A549 treated with DMSO at 1 μM for 4 hours (cell line): ENCODE data around the gene STAU1. TPM values are rescaled to one million over a fixed set of nuclear protein-coding genes. Genes with fewer than 3 reads are reported as not detected.

ENCODE experiments used
- total RNA-seq: library from RNA; stranded (reverse); fragments of 200-300 nt; extraction: Qiagen RNA extraction; gene quantifications from 5 replicates; pipeline ENCODE4 v1.2.3, GENCODE V29; 2022; ENCODE audit warnings: low read depth

Gene STAU1, protein sequence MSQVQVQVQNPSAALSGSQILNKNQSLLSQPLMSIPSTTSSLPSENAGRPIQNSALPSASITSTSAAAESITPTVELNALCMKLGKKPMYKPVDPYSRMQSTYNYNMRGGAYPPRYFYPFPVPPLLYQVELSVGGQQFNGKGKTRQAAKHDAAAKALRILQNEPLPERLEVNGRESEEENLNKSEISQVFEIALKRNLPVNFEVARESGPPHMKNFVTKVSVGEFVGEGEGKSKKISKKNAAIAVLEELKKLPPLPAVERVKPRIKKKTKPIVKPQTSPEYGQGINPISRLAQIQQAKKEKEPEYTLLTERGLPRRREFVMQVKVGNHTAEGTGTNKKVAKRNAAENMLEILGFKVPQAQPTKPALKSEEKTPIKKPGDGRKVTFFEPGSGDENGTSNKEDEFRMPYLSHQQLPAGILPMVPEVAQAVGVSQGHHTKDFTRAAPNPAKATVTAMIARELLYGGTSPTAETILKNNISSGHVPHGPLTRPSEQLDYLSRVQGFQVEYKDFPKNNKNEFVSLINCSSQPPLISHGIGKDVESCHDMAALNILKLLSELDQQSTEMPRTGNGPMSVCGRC
- 59.3 to 68.1 TPM (median 66.9 TPM) in 5 replicates for total RNA-seq

DNA sequence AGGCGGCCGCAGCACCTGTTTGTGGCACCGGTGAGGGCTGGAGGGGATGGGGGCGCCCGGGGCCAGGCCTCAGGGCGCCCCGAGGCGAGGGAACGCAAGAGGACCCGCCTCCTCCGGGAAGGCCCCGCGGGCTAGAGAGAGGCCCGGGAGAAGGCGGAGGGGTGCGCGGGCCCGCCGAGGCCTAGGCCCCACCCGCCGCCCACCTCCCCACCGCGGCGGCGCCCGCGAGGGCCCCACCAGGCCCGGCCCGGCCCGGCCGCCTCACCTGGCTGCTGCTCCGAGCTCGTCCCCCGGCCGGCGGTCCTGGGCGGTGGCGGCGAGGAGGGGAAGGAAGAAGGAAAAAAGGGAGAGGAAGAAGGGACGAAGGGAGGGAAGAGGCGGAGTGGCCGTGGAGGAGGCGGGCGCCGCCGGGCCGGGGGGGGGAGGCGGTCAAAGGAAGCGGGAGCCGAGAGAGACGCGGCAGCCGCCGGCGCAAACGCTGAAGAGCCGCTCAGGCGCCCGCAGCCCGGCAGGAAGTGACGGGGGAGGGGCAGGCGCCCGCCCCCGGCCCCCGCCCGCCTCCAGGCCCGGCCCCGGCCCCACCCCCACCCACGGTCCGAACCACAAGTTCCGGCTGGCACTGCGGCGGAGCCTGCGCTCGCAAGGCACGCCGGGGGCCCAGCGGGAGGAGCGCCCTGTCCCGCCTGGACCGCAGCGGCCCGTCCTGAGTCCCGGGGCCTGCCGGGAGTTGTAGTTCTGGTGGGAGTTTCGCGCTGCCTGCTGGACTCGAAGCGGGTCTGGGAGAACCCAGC lies at the start of gene STAU1:
Gene STAU1, minus strand, starts transcription at position 484 of the 791 bp plus-strand sequence. CDS start 22,133 bp downstream, outside the sequence.

DNA sequence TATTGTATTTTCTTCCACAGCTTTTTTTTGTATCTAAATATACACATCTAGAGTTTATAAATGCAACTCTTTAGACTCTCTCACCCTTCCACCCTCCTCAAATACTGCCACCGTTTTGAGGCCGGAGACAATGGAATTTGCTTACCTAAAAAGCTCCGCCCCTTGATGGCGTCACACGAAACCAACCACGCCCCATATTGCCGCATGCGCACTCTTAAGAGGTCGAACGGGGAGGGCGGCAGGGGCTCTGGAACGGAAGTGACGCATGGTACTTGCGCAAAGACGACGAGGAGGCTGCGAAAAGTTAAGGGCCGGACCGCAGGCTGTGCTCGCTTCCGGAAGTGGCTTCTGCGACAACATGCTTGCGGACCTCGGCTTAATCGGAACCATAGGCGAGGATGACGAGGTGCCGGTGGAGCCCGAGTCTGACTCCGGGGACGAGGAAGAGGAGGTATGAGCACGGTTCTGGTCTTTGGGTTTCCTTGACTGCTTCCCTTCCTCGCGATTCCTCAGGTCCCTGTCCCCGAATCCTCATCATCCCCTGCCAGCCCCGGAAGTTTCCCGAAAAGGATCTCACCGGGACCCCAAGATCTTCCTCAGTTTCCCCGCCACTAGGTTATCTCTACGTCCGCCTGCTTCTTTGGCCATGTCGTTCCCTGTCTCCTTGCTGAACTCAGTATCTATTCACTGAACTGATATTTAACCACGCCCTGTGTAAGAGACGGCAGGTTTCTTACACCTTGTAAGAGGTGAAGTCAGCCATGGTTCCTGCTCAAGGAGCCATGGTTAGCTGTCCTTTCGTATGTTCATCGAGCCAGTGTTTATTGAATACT lies 31.2 kb upstream of the STAU1 start, which contains the start of gene DDX27:
Gene DDX27, plus strand, starts transcription at position 326 of the 833 bp plus-strand sequence. Its CDS starts 33 bp downstream, at position 359.

Other genes starting within 250 kb of the STAU1 start
- gene CSE1L, start 142.0 kb downstream of the STAU1 start, total RNA-seq = 89.1 to 115 TPM (median 105 TPM) in 5 replicates
- 59.5 to 66.7 TPM (median 64.1 TPM) in 5 replicates for gene DDX27, start 31.1 kb upstream of the STAU1 start, total RNA-seq
- gene ZNFX1, start 89.7 kb upstream of the STAU1 start, total RNA-seq = 24.7 to 29.3 TPM (median 27.3 TPM) in 5 replicates